ENCODE data around the gene MYMX. TPM values are rescaled to one million over a fixed set of nuclear protein-coding genes. Genes with fewer than 3 reads are reported as not detected.

Gene MYMX
- total and polyA plus RNA-seq, 4 donors, result 0.21 TPM; not detected in 3

DNA sequence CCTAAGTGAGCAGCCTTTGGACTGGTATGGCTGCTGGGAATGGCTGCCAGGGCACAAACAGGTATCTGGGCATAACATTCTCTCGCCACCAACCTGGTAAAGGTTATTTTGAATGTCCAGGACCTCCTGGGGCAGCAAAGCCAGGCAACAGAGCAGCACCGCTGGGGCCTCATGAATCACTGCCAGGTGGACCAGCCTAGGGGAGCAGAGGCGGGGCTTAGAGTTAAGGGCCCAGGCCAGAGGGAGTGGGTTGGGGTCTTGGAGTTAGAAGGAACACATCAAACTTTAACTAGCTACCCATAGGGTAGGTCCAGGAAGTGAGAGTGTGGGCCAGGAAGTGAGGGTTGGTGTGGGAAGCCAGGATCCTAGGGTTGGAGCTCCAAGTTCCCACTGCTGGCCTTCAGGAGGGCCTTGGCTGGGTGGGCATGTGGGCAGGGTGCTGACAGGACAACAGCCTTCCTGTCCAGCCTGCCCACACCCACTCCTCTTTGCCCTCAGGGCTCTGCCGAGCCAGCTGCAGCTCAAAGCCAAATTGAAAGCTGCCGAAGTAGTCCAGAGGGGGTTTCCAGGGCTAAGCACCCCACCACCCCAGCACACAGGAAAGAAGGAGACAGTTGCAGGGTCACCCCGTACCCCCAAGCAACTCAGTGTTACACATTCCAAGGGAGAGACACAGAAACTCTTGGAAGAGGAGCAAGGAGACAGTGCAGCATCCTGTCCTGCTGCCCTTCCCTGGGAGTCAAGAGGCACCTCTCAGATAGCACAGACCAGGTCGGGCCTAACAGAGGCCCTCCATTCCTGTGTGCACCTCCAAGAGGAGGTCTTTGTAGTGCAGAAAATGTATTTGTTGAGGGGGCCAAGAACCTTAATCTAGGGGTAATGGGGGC lies 46.0 kb downstream of the MYMX start:
- Histone ChIP-seq H3K4me1 (ENCODE audit: control insufficient read depth in 5 of 5, insufficient read depth in 5 of 5, low read length in 5 of 5) (peaks cover 6 to 31% (median 16%) of the 10 kb centered on the region in 5 donors), H3K27ac (ENCODE audit: low read depth in 1 of 2, low read length in 1 of 2) (no peak overlapping the region)
- 48 to 52% methylated on average over 7 of the region's 7 CpGs for WGBS, 2 donors

GRCh38 chr6:44263354-44264100 lies 46.8 kb downstream of the MYMX start:
- Histone ChIP-seq H3K9ac (ENCODE audit: insufficient read depth in 1 of 2, low read length in 2 of 2) (no peak overlapping the region), H3K27me3 (ENCODE audit: control insufficient read depth in 3 of 3, insufficient read depth in 3 of 3, low read length in 2 of 3) (peaks cover 0 to 1% (median 0%) of the 10 kb centered on the region in 3 donors), H3K27ac (ENCODE audit: low read depth in 1 of 2, low read length in 1 of 2) (peak overlapping the region in 1 of 2 donors; percentile 34), H3K4me3 (peak overlapping the region; percentile 13), H3K36me3 (ENCODE audit: control insufficient read depth in 4 of 4, insufficient read depth in 4 of 4, low read length in 4 of 4) (peaks cover 0 to 17% (median 9%) of the 10 kb centered on the region in 4 donors), H3K9me3 (ENCODE audit: control insufficient read depth in 4 of 4, insufficient read depth in 3 of 4, low read length in 3 of 4) (no peaks in the 10 kb centered on the region), H3K4me1 (ENCODE audit: control insufficient read depth in 5 of 5, insufficient read depth in 5 of 5, low read length in 5 of 5) (peaks cover 6 to 26% (median 12%) of the 10 kb centered on the region in 5 donors)
- ATAC-seq (ENCODE audit: insufficient read depth, low FRiP score), result no peak
- TF ChIP-seq, protein P1, sequence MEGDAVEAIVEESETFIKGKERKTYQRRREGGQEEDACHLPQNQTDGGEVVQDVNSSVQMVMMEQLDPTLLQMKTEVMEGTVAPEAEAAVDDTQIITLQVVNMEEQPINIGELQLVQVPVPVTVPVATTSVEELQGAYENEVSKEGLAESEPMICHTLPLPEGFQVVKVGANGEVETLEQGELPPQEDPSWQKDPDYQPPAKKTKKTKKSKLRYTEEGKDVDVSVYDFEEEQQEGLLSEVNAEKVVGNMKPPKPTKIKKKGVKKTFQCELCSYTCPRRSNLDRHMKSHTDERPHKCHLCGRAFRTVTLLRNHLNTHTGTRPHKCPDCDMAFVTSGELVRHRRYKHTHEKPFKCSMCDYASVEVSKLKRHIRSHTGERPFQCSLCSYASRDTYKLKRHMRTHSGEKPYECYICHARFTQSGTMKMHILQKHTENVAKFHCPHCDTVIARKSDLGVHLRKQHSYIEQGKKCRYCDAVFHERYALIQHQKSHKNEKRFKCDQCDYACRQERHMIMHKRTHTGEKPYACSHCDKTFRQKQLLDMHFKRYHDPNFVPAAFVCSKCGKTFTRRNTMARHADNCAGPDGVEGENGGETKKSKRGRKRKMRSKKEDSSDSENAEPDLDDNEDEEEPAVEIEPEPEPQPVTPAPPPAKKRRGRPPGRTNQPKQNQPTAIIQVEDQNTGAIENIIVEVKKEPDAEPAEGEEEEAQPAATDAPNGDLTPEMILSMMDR (IDR thresholded peaks at IDR 0.05; ENCODE audit: control extremely low read depth, extremely low read depth), result no peak
- DNase-seq, result peak in 1 of 3 donors; percentile 28
- WGBS, 2 donors, result 21% methylated on average over 9 of the region's 9 CpGs

More for the DNA sequence above, 46.0 kb downstream of the MYMX start:
- ATAC-seq (ENCODE audit: insufficient read depth, low FRiP score), result no peak
- H3K36me3 ChIP-seq (ENCODE audit: control insufficient read depth in 4 of 4, insufficient read depth in 4 of 4, low read length in 4 of 4), result peaks cover 0 to 17% (median 9%) of the 10 kb centered on the region in 4 donors
- no peak overlapping the region for H3K4me3 ChIP-seq
- no peaks in the 10 kb centered on the region for H3K9me3 ChIP-seq (ENCODE audit: control insufficient read depth in 4 of 4, insufficient read depth in 3 of 4, low read length in 3 of 4)
- no peaks in the 10 kb centered on the region for H3K27me3 ChIP-seq (ENCODE audit: control insufficient read depth in 3 of 3, insufficient read depth in 3 of 3, low read length in 2 of 3)
- H3K9ac ChIP-seq (ENCODE audit: insufficient read depth in 1 of 2, low read length in 2 of 2), result peak overlapping the region in 1 of 2 donors; percentile 26
- no peak for DNase-seq
- TF ChIP-seq, protein P1 (IDR thresholded peaks at IDR 0.05; ENCODE audit: control extremely low read depth, extremely low read depth), result no peak

DNA sequence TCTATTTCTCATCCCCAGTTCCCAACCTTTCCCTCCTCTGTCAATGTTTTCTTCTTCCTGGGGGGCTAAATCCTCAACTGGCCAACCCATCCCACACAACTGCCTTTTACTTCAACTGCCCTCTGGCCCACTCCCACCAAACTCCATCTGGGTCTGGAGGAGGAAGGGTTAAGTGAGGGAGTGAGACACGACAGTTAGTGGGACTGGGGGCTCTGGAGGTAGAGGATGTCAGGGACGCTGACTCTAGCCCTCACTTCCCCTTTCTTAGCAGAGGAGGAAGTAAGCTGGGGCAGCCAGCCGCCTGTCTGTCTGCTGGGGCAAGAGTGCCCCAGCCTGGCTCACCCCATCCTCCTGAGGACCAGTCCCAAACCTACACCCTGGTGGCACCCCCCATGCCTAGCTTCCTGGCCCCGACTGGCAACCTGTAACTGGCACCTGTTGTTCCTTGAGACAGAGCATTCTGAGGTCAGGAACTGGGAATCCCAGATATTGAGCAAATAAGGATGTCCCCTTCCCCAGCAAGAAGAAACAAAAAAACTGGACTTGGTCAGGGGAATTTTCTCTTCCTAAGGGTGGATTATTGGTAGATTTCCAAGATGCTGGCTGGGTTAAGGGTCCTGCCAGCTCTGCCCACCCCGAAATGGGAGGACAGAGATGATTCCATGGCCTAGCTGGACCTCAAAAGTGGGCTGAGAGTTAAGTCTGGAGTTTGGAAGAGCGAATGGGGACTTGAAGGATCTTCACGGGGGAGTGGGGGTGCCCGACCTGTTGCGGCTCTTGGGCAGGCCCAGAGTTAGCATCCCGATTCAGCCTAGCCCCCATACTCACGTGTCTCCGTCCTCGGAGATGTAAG lies 47.7 kb downstream of the MYMX start:
- H3K4me3 ChIP-seq, result peak overlapping the region; percentile 87
- peak in 1 of 3 donors; percentile 80 for DNase-seq
- peak overlapping the region in 1 of 2 donors; percentile 89 for H3K27ac ChIP-seq (ENCODE audit: low read depth in 1 of 2, low read length in 1 of 2)
- H3K27me3 ChIP-seq (ENCODE audit: control insufficient read depth in 3 of 3, insufficient read depth in 3 of 3, low read length in 2 of 3), result peaks cover 0 to 10% (median 6%) of the 10 kb centered on the region in 3 donors
- 0 to 5% methylated on average over 13 of the region's 13 CpGs for WGBS, 2 donors
- no peaks in the 10 kb centered on the region for H3K9me3 ChIP-seq (ENCODE audit: control insufficient read depth in 4 of 4, insufficient read depth in 3 of 4, low read length in 3 of 4)
- H3K9ac ChIP-seq (ENCODE audit: insufficient read depth in 1 of 2, low read length in 2 of 2), result peak overlapping the region in 1 of 2 donors; percentile 72
- ATAC-seq (ENCODE audit: insufficient read depth, low FRiP score), result peak; percentile 13
- H3K4me1 ChIP-seq (ENCODE audit: control insufficient read depth in 5 of 5, insufficient read depth in 5 of 5, low read length in 5 of 5), result peaks cover 6 to 26% (median 12%) of the 10 kb centered on the region in 5 donors
- TF ChIP-seq, protein P1 (IDR thresholded peaks at IDR 0.05; ENCODE audit: control extremely low read depth, extremely low read depth), result no peak
- H3K36me3 ChIP-seq (ENCODE audit: control insufficient read depth in 4 of 4, insufficient read depth in 4 of 4, low read length in 4 of 4), result peaks cover 0 to 14% (median 9%) of the 10 kb centered on the region in 4 donors
